GM21737 (cell line): Measurements from ENCODE around the gene PNPLA7.
"Not testable (repeated sequence)": the region's sequence is repeated elsewhere in the genome, so short reads cannot be mapped to it uniquely, and the experiment has no call there.

Experiments used
- ATAC-seq: cut with Tn5 transposase; IDR thresholded peaks from one replicate; pipeline ENCODE4 v1.9.1; 2021; ENCODE audit warnings: mild to moderate bottlenecking, moderate library complexity; ENCODE audit not compliant: unreplicated experiment

Gene PNPLA7

GRCh38 chr9:137482094-137482781, 68.0 kb downstream of the PNPLA7 start:
- no peak for ATAC-seq

GRCh38 chr9:137480686-137481683, 69.2 kb downstream of the PNPLA7 start:
- ATAC-seq: no peak

GRCh38 chr9:137479892-137480685, 70.1 kb downstream of the PNPLA7 start:
- no peak for ATAC-seq

- no peak for ATAC-seq
These were observed 71.0 kb downstream of the PNPLA7 start for GRCh38 chr9:137478962-137479861.

- ATAC-seq: no peak
These were observed 71.6 kb downstream of the PNPLA7 start for GRCh38 chr9:137478613-137478961.

- no peak for ATAC-seq
These were observed 72.2 kb downstream of the PNPLA7 start for GRCh38 chr9:137477778-137478612.

- ATAC-seq: no peak
These were observed 73.3 kb downstream of the PNPLA7 start for GRCh38 chr9:137476856-137477255.

- no peak for ATAC-seq
These were observed 74.5 kb downstream of the PNPLA7 start for GRCh38 chr9:137475666-137476065.

- no peak for ATAC-seq
These were observed 75.9 kb downstream of the PNPLA7 start for GRCh38 chr9:137474271-137474670.

- ATAC-seq: no peak
These were observed 79.4 kb downstream of the PNPLA7 start for GRCh38 chr9:137470785-137471184.

GRCh38 chr9:137467896-137468295, 82.3 kb downstream of the PNPLA7 start:
- ATAC-seq: no peak

GRCh38 chr9:137467161-137467581, 83.0 kb downstream of the PNPLA7 start:
- ATAC-seq: no peak

- ATAC-seq: not testable (repeated sequence)
These were observed 83.7 kb downstream of the PNPLA7 start for GRCh38 chr9:137466389-137467085.

- ATAC-seq: no peak
These were observed 84.3 kb downstream of the PNPLA7 start for GRCh38 chr9:137465720-137466388.

- ATAC-seq: no peak
These were observed 85.0 kb downstream of the PNPLA7 start for GRCh38 chr9:137465000-137465719.

- no peak for ATAC-seq
These were observed 85.8 kb downstream of the PNPLA7 start for GRCh38 chr9:137464291-137464999.

- ATAC-seq: no peak
These were observed 86.3 kb downstream of the PNPLA7 start for GRCh38 chr9:137463931-137464290.
